Keratinocyte (primary cell): Measurements from ENCODE around the gene SRRD. TPM values are rescaled to one million over a fixed set of nuclear protein-coding genes. Genes with fewer than 3 reads are reported as not detected.

ENCODE experiments used
- DNase-seq: peaks from one replicate; pipeline ENCODE4 v3.0.0-alpha.2; 2011; ENCODE audit warnings: low read depth, missing footprints, low spot score
- FAIRE-seq: peaks from 2 replicates; lab custom pipeline; 2011; peaks lifted over from hg19 to GRCh38; lab: Jason Lieb, UNC
- H2AFZ ChIP-seq: 2 replicates; pipeline ENCODE4 v1.6.0; 2012; ENCODE audit warnings: low read length, control low read depth, inconsistent platforms; ENCODE audit not compliant: control insufficient read depth
- H3K27ac ChIP-seq: 2 replicates; pipeline ENCODE4 v1.5.1; 2011; ENCODE audit warnings: low read length; ENCODE audit not compliant: control insufficient read depth, insufficient read depth
- H3K27me3 ChIP-seq: 3 replicates; pipeline ENCODE4 v1.6.0; 2011; ENCODE audit warnings: low read length; ENCODE audit not compliant: control insufficient read depth, insufficient read depth; ENCODE audit errors: extremely low read depth
- H3K36me3 ChIP-seq, 2 experiments: 2 replicates in 1 of 2; 3 replicates in 1 of 2; pipeline ENCODE4 v1.5.1; 2011; ENCODE audit warnings: low read length in 2 of 2, mild to moderate bottlenecking in 1 of 2; ENCODE audit not compliant: control insufficient read depth in 2 of 2, insufficient read depth in 2 of 2; ENCODE audit errors: extremely low read depth in 1 of 2
- H3K4me1 ChIP-seq: 3 replicates; pipeline ENCODE4 v1.5.1; 2011; ENCODE audit warnings: low read length; ENCODE audit not compliant: control insufficient read depth, insufficient read depth; ENCODE audit errors: extremely low read depth
- H3K4me2 ChIP-seq: 3 replicates; pipeline ENCODE4 v1.6.0; 2011; ENCODE audit warnings: low read depth, low read length; ENCODE audit not compliant: control insufficient read depth, insufficient read depth; ENCODE audit errors: extremely low read depth
- H3K4me3 ChIP-seq, 3 experiments: fragments of 200-600 bp in 1 of 3; sonication (generic) in 1 of 3; 2 replicates in 2 of 3; 3 replicates in 1 of 3; pipeline ENCODE4 v1.5.1; 2011 to 2016; ENCODE audit warnings: low read length in 3 of 3, mild to moderate bottlenecking in 3 of 3, control low read depth in 2 of 3, inconsistent platforms in 1 of 3, low read depth in 1 of 3, mixed read lengths in 1 of 3, mixed run types in 1 of 3, moderate library complexity in 1 of 3; ENCODE audit not compliant: control insufficient read depth in 2 of 3, insufficient read depth in 2 of 3; ENCODE audit errors: extremely low read depth in 1 of 3
- H3K79me2 ChIP-seq: 2 replicates; pipeline ENCODE4 v1.6.0; 2012; ENCODE audit warnings: low read length; ENCODE audit not compliant: control insufficient read depth, insufficient read depth
- H3K9ac ChIP-seq: 3 replicates; pipeline ENCODE4 v1.6.0; 2011; ENCODE audit warnings: low read length; ENCODE audit not compliant: control insufficient read depth, insufficient read depth; ENCODE audit errors: extremely low read depth
- H3K9me1 ChIP-seq: 3 replicates; pipeline ENCODE4 v1.6.0; 2011; ENCODE audit warnings: low read length; ENCODE audit not compliant: control insufficient read depth, insufficient read depth; ENCODE audit errors: extremely low read depth
- H3K9me3 ChIP-seq: 2 replicates; pipeline ENCODE4 v1.5.1; 2012; ENCODE audit warnings: low read depth, low read length; ENCODE audit not compliant: control insufficient read depth
- H4K20me1 ChIP-seq: 3 replicates; pipeline ENCODE4 v1.6.0; 2011; ENCODE audit warnings: low read length; ENCODE audit not compliant: control insufficient read depth, insufficient read depth; ENCODE audit errors: extremely low read depth
- EZH2 ChIP-seq: IDR thresholded peaks from one replicate; pipeline ENCODE4 v1.6.1; 2012; ENCODE audit warnings: inconsistent platforms, mild to moderate bottlenecking, low read length, moderate library complexity
- dilution Hi-C: fragments of 300-500 bp; cut with MboI; formaldehyde crosslinking; loops from one replicate; pipeline ENCODE4 v1.7.0; 2020; ENCODE audit warnings: low sequenced_read_pairs; ENCODE audit not compliant: extremely low pct_ligation_motif_present
- polyA plus RNA-seq, 5 experiments: library from polyadenylated mRNA; depleted of rRNA in 3 of 5; stranded (reverse) in 3 of 5; stranded (forward) in 1 of 5; unstranded in 1 of 5; fragments of >200 nt; gene quantifications; 1 replicate in 1 of 5; 2 replicates in 3 of 5; 3 replicates in 1 of 5; pipeline versions ENCODE4 v1.2.1 to v1.2.3, GENCODE V29; 2011 to 2012; ENCODE audit warnings: missing spikeins in 2 of 5, low read depth in 1 of 5, low replicate concordance in 1 of 5
- TF ChIP-seq, protein P1 (sequence below), 3 experiments: IDR thresholded peaks in 1 of 3; conservative IDR thresholded peaks in 1 of 3; optimal IDR thresholded peaks in 1 of 3; 2 replicates in 2 of 3; 3 replicates in 1 of 3; pipeline versions ENCODE3 to v1.5.1; 2011; ENCODE audit warnings: low read length in 3 of 3, mild to moderate bottlenecking in 3 of 3, moderate library complexity in 2 of 3, control low read depth in 1 of 3, inconsistent platforms in 1 of 3; ENCODE audit not compliant: insufficient read depth in 2 of 3; ENCODE audit errors: extremely low read depth in 1 of 3

SRRD gene
- polyA plus RNA-seq, 1 donor (not counting 4 experiments of a cell fraction or from before 2014, with no cell fraction given), result 45.0 TPM

GRCh38 chr22:26494506-26494905, 10.8 kb downstream of the SRRD start:
- H3K27ac ChIP-seq, result no peak overlapping the region
- H3K4me2 ChIP-seq, result no peak overlapping the region
- H3K36me3 ChIP-seq, result peaks cover 39 to 48% of the 10 kb centered on the region in 2 experiments
- H3K9me1 ChIP-seq, result no peaks in the 10 kb centered on the region
- no peaks in the 10 kb centered on the region for H3K9me3 ChIP-seq
- H2AFZ ChIP-seq, result no peak overlapping the region
- H3K79me2 ChIP-seq, result peaks cover 6% of the 10 kb centered on the region
- FAIRE-seq, result no peak
- dilution Hi-C loops, result no loop called here
- no peak for DNase-seq
- no peaks in the 10 kb centered on the region for H3K27me3 ChIP-seq
- peaks cover 24% of the 10 kb centered on the region for H3K4me1 ChIP-seq
- H3K4me3 ChIP-seq, result no peak overlapping the region
- TF ChIP-seq, protein P1, sequence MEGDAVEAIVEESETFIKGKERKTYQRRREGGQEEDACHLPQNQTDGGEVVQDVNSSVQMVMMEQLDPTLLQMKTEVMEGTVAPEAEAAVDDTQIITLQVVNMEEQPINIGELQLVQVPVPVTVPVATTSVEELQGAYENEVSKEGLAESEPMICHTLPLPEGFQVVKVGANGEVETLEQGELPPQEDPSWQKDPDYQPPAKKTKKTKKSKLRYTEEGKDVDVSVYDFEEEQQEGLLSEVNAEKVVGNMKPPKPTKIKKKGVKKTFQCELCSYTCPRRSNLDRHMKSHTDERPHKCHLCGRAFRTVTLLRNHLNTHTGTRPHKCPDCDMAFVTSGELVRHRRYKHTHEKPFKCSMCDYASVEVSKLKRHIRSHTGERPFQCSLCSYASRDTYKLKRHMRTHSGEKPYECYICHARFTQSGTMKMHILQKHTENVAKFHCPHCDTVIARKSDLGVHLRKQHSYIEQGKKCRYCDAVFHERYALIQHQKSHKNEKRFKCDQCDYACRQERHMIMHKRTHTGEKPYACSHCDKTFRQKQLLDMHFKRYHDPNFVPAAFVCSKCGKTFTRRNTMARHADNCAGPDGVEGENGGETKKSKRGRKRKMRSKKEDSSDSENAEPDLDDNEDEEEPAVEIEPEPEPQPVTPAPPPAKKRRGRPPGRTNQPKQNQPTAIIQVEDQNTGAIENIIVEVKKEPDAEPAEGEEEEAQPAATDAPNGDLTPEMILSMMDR (optimal IDR thresholded peaks at IDR 0.05 in 1 of 3, IDR thresholded peaks at IDR 0.05 in 1 of 3, conservative IDR thresholded peaks at IDR 0.05 in 1 of 3; ENCODE audit: extremely low read depth in 1 of 3, insufficient read depth in 2 of 3, low read length in 3 of 3), result no peak
- no peak overlapping the region for H3K9ac ChIP-seq
- H4K20me1 ChIP-seq, result no peaks in the 10 kb centered on the region

DNA sequence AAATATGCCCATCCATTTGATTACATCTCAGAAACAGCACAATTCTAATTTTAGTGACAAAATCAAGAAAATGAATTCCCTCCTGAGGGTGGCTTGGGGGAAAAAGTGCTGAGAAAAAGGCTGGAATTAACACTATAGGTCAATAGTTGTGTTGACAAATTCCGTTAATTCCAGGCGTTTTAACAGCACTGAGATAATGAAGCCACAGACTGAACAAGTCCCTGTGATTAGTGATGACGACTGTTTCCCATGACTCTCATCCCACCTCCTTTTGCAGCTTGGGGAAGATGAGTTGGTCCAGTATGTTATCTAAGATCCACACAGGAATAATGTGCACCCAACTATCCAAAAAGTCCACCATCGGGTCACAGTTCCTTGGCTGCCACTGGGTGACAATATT, 12.8 kb downstream of the SRRD start:
- dilution Hi-C loops, result no loop called here
- H3K9me3 ChIP-seq, result no peaks in the 10 kb centered on the region
- H3K27me3 ChIP-seq, result no peaks in the 10 kb centered on the region
- H4K20me1 ChIP-seq, result no peaks in the 10 kb centered on the region
- DNase-seq (no peak), FAIRE-seq (no peak)
- no peak overlapping the region for H3K27ac ChIP-seq
- no peak for TF ChIP-seq EZH2
- TF ChIP-seq, protein P1 (optimal IDR thresholded peaks at IDR 0.05 in 1 of 3, IDR thresholded peaks at IDR 0.05 in 1 of 3, conservative IDR thresholded peaks at IDR 0.05 in 1 of 3; ENCODE audit: extremely low read depth in 1 of 3, insufficient read depth in 2 of 3, low read length in 3 of 3), result no peak
- H3K36me3 ChIP-seq, result peaks cover 39 to 42% of the 10 kb centered on the region in 2 experiments
- no peak overlapping the region for H2AFZ ChIP-seq
- H3K9ac ChIP-seq, result no peak overlapping the region
- no peaks in the 10 kb centered on the region for H3K9me1 ChIP-seq
- H3K4me2 ChIP-seq, result no peak overlapping the region
- no peak overlapping the region for H3K4me3 ChIP-seq
- H3K4me1 ChIP-seq, result peaks cover 24% of the 10 kb centered on the region
- peaks cover 6% of the 10 kb centered on the region for H3K79me2 ChIP-seq
